Measurements from ENCODE around the gene WSCD2.

WSCD2 gene

DNA sequence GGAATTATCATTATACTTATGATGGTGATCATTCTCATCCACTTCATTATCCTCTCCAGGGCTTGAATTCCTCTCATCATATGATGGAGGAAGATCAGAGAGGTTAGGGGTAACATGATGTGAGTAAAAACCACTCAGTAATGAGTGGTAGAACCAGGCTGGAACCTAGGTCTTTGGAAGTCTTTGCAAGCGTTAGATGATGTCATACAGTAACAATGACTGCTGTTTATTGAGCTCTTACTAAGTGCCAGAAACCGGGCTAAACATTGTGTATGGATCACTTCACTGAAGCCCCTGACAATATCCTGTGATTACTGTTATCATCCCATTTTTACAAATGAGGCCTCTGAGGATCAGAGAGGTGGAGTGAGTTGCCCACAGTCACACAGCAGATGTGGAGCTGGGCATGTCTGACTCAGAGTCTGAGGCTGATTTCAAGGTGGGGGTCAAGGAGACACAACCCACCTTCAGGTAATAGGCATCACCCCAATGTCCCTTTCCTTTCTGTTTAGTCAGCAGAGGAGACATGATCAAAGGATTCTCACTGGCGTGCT lies 19.5 kb downstream of the WSCD2 start:
- no peaks in the 10 kb centered on the region for H3K36me3 ChIP-seq (ENCODE audit: control insufficient read depth in 5 of 5, insufficient read depth in 5 of 5, low read length in 5 of 5)
- H3K27ac ChIP-seq (ENCODE audit: low read depth, low read length), result no peak overlapping the region
- no peak overlapping the region for H3K4me3 ChIP-seq (ENCODE audit: low read depth in 1 of 5, low read length in 5 of 5)
- H3K27me3 ChIP-seq (ENCODE audit: control insufficient read depth in 5 of 5, insufficient read depth in 4 of 5, low read length in 5 of 5), result peaks cover 0 to 20% (median 7%) of the 10 kb centered on the region in 5 donors
- H3K9me3 ChIP-seq (ENCODE audit: control insufficient read depth in 5 of 5, low read length in 5 of 5), result peaks cover 0 to 3% (median 0%) of the 10 kb centered on the region in 5 donors
- H3K9ac ChIP-seq (ENCODE audit: low read length in 5 of 5), result no peak overlapping the region
- no peaks in the 10 kb centered on the region for H3K4me1 ChIP-seq (ENCODE audit: control insufficient read depth in 5 of 5, insufficient read depth in 5 of 5, low read length in 5 of 5)

DNA sequence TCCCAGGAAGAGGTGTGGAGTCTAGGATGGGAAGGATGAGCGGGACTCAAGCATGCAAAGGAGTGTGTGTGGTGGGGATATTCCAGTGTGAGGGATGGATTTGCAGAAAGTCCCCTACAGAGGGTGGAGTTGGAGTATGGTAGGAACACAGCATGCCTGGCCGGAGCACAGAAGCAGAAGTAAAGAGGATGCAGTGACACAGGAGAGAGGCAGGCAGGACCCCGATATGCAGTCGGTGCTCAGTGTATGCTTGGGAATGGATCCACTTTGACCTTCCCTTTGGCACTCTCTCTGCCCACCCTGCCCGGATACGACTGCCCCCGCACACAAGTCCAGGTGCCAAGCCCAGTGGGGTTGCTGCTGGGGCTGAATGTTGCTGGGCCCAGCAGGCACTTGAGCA lies 21.3 kb downstream of the WSCD2 start:
- Histone ChIP-seq H3K9ac (ENCODE audit: low read length in 5 of 5) (no peak overlapping the region), H3K4me3 (ENCODE audit: low read depth in 1 of 5, low read length in 5 of 5) (no peak overlapping the region), H3K4me1 (ENCODE audit: control insufficient read depth in 5 of 5, insufficient read depth in 5 of 5, low read length in 5 of 5) (no peaks in the 10 kb centered on the region), H3K27ac (ENCODE audit: low read depth, low read length) (no peak overlapping the region), H3K27me3 (ENCODE audit: control insufficient read depth in 5 of 5, insufficient read depth in 4 of 5, low read length in 5 of 5) (peaks cover 0 to 20% (median 7%) of the 10 kb centered on the region in 5 donors), H3K9me3 (ENCODE audit: control insufficient read depth in 5 of 5, low read length in 5 of 5) (peaks cover 0 to 9% (median 0%) of the 10 kb centered on the region in 5 donors), H3K36me3 (ENCODE audit: control insufficient read depth in 5 of 5, insufficient read depth in 5 of 5, low read length in 5 of 5) (no peaks in the 10 kb centered on the region)

DNA sequence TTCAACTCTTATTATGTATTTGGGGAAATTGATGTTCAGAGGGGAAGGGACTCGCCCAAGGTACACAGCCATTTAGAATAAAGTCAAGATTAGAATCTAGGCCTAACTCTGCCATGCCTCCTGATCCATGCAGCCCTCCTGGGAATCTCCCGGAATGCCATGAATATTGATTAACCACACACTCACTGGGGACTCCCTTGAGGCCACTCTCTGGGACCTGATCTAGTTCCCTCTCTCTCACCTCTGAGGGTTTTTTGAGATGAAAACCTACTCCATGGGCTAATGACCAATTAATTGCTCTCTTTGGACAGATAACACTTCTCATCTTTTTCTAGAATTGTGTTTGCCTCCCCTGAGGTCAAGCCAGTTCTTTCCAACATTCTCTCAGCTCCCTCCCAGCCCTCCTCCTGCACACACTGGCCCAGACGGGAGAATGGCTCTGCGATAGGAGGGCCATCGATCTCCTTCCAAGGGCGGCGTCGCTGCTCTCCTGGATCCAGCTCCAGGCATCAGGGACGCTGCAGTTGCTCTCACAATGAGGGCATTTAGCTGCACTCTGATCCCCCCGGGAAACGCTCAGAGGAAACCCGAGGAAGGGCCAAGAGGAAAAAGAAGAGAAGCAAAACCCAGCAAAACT lies 22.6 kb downstream of the WSCD2 start:
- no peak overlapping the region for H3K9ac ChIP-seq (ENCODE audit: low read length in 5 of 5)

DNA sequence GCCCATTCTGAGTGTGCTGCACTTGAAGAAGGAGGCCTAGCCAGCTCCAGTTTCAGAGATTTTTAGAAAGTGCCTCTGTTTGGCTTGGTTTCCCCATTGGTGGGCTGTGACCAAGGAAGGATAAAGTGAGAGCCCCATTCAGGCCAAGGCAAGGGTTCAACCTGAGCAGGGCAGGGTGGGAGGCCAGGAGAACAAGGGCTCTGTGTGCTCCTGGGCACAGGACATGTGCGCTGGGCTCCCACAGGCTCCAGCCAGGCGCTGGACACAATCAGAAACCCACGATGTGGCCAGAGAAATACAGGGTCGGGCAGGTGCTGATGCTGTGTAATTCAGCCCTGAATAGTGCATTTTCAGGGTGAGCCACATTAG lies 23.1 kb downstream of the WSCD2 start:
- peaks cover 0 to 20% (median 7%) of the 10 kb centered on the region in 5 donors for H3K27me3 ChIP-seq (ENCODE audit: control insufficient read depth in 5 of 5, insufficient read depth in 4 of 5, low read length in 5 of 5)
- H3K9ac ChIP-seq (ENCODE audit: low read length in 5 of 5), result no peak overlapping the region
- no peaks in the 10 kb centered on the region for H3K36me3 ChIP-seq (ENCODE audit: control insufficient read depth in 5 of 5, insufficient read depth in 5 of 5, low read length in 5 of 5)
- H3K27ac ChIP-seq (ENCODE audit: low read depth, low read length), result no peak overlapping the region
- H3K4me3 ChIP-seq (ENCODE audit: low read depth in 1 of 5, low read length in 5 of 5), result no peak overlapping the region
- no peaks in the 10 kb centered on the region for H3K4me1 ChIP-seq (ENCODE audit: control insufficient read depth in 5 of 5, insufficient read depth in 5 of 5, low read length in 5 of 5)
- H3K9me3 ChIP-seq (ENCODE audit: control insufficient read depth in 5 of 5, low read length in 5 of 5), result peaks cover 0 to 9% (median 0%) of the 10 kb centered on the region in 5 donors

More for the DNA sequence above, 22.6 kb downstream of the WSCD2 start:
- Histone ChIP-seq H3K4me1 (ENCODE audit: control insufficient read depth in 5 of 5, insufficient read depth in 5 of 5, low read length in 5 of 5) (no peaks in the 10 kb centered on the region), H3K9me3 (ENCODE audit: control insufficient read depth in 5 of 5, low read length in 5 of 5) (peaks cover 0 to 9% (median 0%) of the 10 kb centered on the region in 5 donors), H3K27me3 (ENCODE audit: control insufficient read depth in 5 of 5, insufficient read depth in 4 of 5, low read length in 5 of 5) (peaks cover 0 to 20% (median 7%) of the 10 kb centered on the region in 5 donors), H3K27ac (ENCODE audit: low read depth, low read length) (no peak overlapping the region), H3K36me3 (ENCODE audit: control insufficient read depth in 5 of 5, insufficient read depth in 5 of 5, low read length in 5 of 5) (no peaks in the 10 kb centered on the region), H3K4me3 (ENCODE audit: low read depth in 1 of 5, low read length in 5 of 5) (no peak overlapping the region)

DNA sequence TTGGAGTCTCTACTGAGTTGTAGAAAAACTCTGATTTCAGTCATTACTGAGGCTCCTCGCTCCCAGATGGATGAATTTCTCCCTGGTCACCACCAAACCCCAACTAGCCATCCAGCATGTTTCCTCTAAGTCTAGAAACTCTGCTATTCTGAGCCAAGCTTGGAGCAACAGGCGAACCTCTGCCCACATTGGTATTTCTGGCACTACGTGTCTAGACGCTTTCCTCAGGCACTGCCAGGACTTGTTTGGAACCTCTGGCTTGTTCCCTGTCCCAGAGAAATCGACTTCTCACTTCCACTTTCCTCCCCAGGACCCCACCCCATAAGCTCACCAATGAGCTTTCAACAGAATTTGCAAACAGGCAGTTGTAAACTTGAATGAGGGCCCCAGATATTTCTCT lies 27.6 kb downstream of the WSCD2 start:
- H3K4me3 ChIP-seq (ENCODE audit: low read depth in 1 of 5, low read length in 5 of 5), result no peak overlapping the region
- H3K9me3 ChIP-seq (ENCODE audit: control insufficient read depth in 5 of 5, low read length in 5 of 5), result peaks cover 0 to 9% (median 0%) of the 10 kb centered on the region in 5 donors
- no peak overlapping the region for H3K9ac ChIP-seq (ENCODE audit: low read length in 5 of 5)
- peaks cover 2 to 7% (median 4%) of the 10 kb centered on the region in 5 donors for H3K27me3 ChIP-seq (ENCODE audit: control insufficient read depth in 5 of 5, insufficient read depth in 4 of 5, low read length in 5 of 5)
- H3K27ac ChIP-seq (ENCODE audit: low read depth, low read length), result no peak overlapping the region
- H3K4me1 ChIP-seq (ENCODE audit: control insufficient read depth in 5 of 5, insufficient read depth in 5 of 5, low read length in 5 of 5), result no peaks in the 10 kb centered on the region
- no peaks in the 10 kb centered on the region for H3K36me3 ChIP-seq (ENCODE audit: control insufficient read depth in 5 of 5, insufficient read depth in 5 of 5, low read length in 5 of 5)

DNA sequence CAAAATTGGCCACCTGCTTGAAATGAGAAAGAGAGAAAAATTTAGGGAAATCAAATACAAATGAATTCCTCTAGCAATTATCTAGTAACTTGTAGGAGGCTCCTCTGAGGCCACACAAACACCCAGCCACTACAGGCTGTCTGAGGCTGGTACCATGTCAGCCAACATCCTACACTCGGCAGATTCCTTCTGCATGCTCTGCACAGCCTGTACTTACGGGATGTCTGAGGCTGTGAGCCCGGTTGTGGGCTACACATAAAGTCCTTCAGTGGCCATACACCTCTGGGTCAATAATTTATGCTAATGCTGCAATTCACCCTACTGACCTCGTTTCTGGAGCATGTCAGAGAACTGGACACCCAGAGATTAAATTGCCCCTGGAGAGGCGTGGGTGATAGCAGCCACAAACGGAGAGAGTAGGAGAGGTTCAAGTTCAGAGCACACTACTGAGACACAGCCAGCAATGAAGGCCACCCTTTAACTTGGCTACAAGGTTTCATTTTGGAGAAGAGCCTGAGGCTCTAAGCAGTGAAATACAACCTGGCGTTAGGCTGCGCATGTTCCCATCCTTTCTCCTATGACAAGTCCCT lies 28.9 kb downstream of the WSCD2 start:
- H3K9ac ChIP-seq (ENCODE audit: low read length in 5 of 5), result no peak overlapping the region
- no peak overlapping the region for H3K4me3 ChIP-seq (ENCODE audit: low read depth in 1 of 5, low read length in 5 of 5)
- peaks cover 0 to 5% (median 0%) of the 10 kb centered on the region in 5 donors for H3K27me3 ChIP-seq (ENCODE audit: control insufficient read depth in 5 of 5, insufficient read depth in 4 of 5, low read length in 5 of 5)
- no peak overlapping the region for H3K27ac ChIP-seq (ENCODE audit: low read depth, low read length)
- H3K4me1 ChIP-seq (ENCODE audit: control insufficient read depth in 5 of 5, insufficient read depth in 5 of 5, low read length in 5 of 5), result no peaks in the 10 kb centered on the region
- peaks cover 0 to 9% (median 0%) of the 10 kb centered on the region in 5 donors for H3K9me3 ChIP-seq (ENCODE audit: control insufficient read depth in 5 of 5, low read length in 5 of 5)
- no peaks in the 10 kb centered on the region for H3K36me3 ChIP-seq (ENCODE audit: control insufficient read depth in 5 of 5, insufficient read depth in 5 of 5, low read length in 5 of 5)

DNA sequence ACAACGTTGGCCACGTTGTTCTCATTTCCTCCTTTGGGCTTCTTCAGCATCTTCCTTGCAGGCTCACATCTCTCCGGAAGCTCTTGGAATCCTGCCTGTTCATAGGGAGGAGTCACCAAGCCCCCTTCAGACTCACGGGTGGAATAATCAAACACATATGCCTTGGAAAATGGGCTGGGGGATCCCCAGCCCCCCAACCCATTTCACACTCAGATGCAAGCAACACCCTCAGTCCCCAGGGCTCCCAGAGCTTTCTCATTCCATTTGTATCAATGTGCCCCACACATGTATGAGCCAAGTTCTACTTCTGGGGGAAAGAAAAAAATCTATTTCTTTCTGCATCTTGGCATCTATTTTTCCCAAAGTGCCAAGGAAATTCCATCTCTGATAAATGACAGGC lies 33.1 kb downstream of the WSCD2 start:
- H3K9me3 ChIP-seq (ENCODE audit: control insufficient read depth in 5 of 5, low read length in 5 of 5), result peaks cover 0 to 3% (median 0%) of the 10 kb centered on the region in 5 donors
- no peak overlapping the region for H3K27ac ChIP-seq (ENCODE audit: low read depth, low read length)
- no peaks in the 10 kb centered on the region for H3K36me3 ChIP-seq (ENCODE audit: control insufficient read depth in 5 of 5, insufficient read depth in 5 of 5, low read length in 5 of 5)
- H3K4me3 ChIP-seq (ENCODE audit: low read depth in 1 of 5, low read length in 5 of 5), result no peak overlapping the region
- H3K9ac ChIP-seq (ENCODE audit: low read length in 5 of 5), result no peak overlapping the region
- no peaks in the 10 kb centered on the region for H3K4me1 ChIP-seq (ENCODE audit: control insufficient read depth in 5 of 5, insufficient read depth in 5 of 5, low read length in 5 of 5)
- H3K27me3 ChIP-seq (ENCODE audit: control insufficient read depth in 5 of 5, insufficient read depth in 4 of 5, low read length in 5 of 5), result peaks cover 0 to 5% (median 0%) of the 10 kb centered on the region in 5 donors

DNA sequence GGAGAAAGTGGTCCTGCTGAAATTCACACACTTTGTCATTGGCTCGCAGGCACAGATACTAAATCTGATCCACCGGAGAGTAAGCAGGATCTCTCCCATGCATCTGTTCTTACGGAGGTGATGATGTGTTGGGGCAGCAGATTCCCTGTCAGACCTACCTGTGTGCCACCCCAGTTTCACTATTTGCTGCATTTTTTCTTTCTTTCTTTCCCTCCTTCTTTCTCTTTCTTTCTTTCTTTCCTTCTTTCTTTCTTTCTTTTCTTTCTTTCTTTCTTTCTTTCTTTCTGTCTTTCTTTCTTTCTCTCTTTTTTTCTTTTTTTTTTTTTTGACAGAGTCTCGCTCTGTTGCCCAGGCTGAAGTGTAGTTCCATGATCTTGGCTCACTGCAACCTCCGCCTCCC lies 37.4 kb downstream of the WSCD2 start:
- Histone ChIP-seq H3K9ac (ENCODE audit: low read length in 5 of 5) (no peak overlapping the region), H3K9me3 (ENCODE audit: control insufficient read depth in 5 of 5, low read length in 5 of 5) (peaks cover 0 to 3% (median 0%) of the 10 kb centered on the region in 5 donors), H3K36me3 (ENCODE audit: control insufficient read depth in 5 of 5, insufficient read depth in 5 of 5, low read length in 5 of 5) (no peaks in the 10 kb centered on the region), H3K4me3 (ENCODE audit: low read depth in 1 of 5, low read length in 5 of 5) (no peak overlapping the region), H3K4me1 (ENCODE audit: control insufficient read depth in 5 of 5, insufficient read depth in 5 of 5, low read length in 5 of 5) (no peaks in the 10 kb centered on the region), H3K27me3 (ENCODE audit: control insufficient read depth in 5 of 5, insufficient read depth in 4 of 5, low read length in 5 of 5) (peaks cover 0 to 7% (median 0%) of the 10 kb centered on the region in 5 donors), H3K27ac (ENCODE audit: low read depth, low read length) (no peak overlapping the region)

DNA sequence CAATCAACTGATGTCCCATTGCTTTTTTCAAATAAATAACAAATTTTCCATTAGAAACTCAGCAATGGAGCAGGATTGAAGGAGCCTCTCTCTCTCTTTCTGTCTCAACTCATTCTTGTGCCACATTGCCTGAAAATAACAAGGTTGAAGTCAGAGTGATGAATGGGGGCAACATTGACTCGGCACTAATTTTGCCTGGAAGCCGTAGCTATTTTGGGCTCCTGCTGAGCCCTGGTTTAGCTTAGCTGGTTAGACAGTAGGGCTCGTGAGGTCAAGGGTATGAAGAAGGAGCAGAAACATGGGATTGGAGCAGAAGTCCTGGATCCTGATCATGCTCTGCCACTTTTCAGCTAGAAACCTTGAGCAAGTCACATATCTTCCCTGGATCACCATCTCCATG lies 38.9 kb downstream of the WSCD2 start:
- Histone ChIP-seq H3K9ac (ENCODE audit: low read length in 5 of 5) (no peak overlapping the region), H3K4me3 (ENCODE audit: low read depth in 1 of 5, low read length in 5 of 5) (no peak overlapping the region), H3K9me3 (ENCODE audit: control insufficient read depth in 5 of 5, low read length in 5 of 5) (peaks cover 0 to 3% (median 0%) of the 10 kb centered on the region in 5 donors), H3K4me1 (ENCODE audit: control insufficient read depth in 5 of 5, insufficient read depth in 5 of 5, low read length in 5 of 5) (no peaks in the 10 kb centered on the region), H3K36me3 (ENCODE audit: control insufficient read depth in 5 of 5, insufficient read depth in 5 of 5, low read length in 5 of 5) (no peaks in the 10 kb centered on the region), H3K27ac (ENCODE audit: low read depth, low read length) (no peak overlapping the region), H3K27me3 (ENCODE audit: control insufficient read depth in 5 of 5, insufficient read depth in 4 of 5, low read length in 5 of 5) (peaks cover 0 to 7% (median 0%) of the 10 kb centered on the region in 5 donors)

DNA sequence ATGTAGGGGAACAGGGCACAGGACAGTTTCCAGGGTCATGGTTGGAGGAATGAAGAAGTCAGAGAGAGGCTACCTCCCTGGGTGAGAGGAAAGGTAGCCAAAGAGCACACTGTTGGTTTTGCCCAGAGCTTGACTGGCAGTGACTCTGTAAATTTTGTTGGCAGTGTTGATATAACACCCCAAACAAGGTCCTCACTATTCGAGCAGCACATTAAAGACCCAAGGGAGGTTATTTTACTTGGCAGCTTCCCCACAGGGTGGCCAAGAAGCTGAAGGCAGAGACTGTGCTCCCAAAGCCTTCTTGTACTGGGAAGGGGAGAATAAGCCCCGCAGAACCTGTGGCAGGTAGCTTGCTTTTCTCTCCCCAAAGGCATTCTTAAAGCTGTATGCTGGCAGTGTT lies 40.6 kb downstream of the WSCD2 start:
- H3K4me3 ChIP-seq (ENCODE audit: low read depth in 1 of 5, low read length in 5 of 5), result no peak overlapping the region
- no peaks in the 10 kb centered on the region for H3K4me1 ChIP-seq (ENCODE audit: control insufficient read depth in 5 of 5, insufficient read depth in 5 of 5, low read length in 5 of 5)
- no peaks in the 10 kb centered on the region for H3K9me3 ChIP-seq (ENCODE audit: control insufficient read depth in 5 of 5, low read length in 5 of 5)
- H3K27ac ChIP-seq (ENCODE audit: low read depth, low read length), result no peak overlapping the region
- H3K36me3 ChIP-seq (ENCODE audit: control insufficient read depth in 5 of 5, insufficient read depth in 5 of 5, low read length in 5 of 5), result no peaks in the 10 kb centered on the region
- no peak overlapping the region for H3K9ac ChIP-seq (ENCODE audit: low read length in 5 of 5)
- peaks cover 0 to 7% (median 0%) of the 10 kb centered on the region in 5 donors for H3K27me3 ChIP-seq (ENCODE audit: control insufficient read depth in 5 of 5, insufficient read depth in 4 of 5, low read length in 5 of 5)

Measured in subcutaneous abdominal adipose tissue (tissue), 5 donors.